Sigmoid colon (tissue), 7 donors: ENCODE data around the gene CAP2. TPM values are rescaled to one million over a fixed set of nuclear protein-coding genes. Genes with fewer than 3 reads are reported as not detected.

Experiments used
- DNase-seq: peaks from one replicate; pipeline ENCODE4 v3.0.0-alpha.2; 2019
- H3K27ac ChIP-seq, 4 donors: fragments of 200-600 bp; sonication (generic); one replicate each; pipeline ENCODE4 v1.5.1; 2016 to 2019; ENCODE audit warnings: mild to moderate bottlenecking in 1 of 4
- H3K27me3 ChIP-seq, 3 donors: fragments of 200-600 bp; sonication (generic); one replicate each; pipeline ENCODE4 v1.5.1; 2019; ENCODE audit warnings: mild to moderate bottlenecking in 1 of 3
- H3K36me3 ChIP-seq, 4 donors: fragments of 200-600 bp; sonication (generic); one replicate each; pipeline ENCODE4 v1.5.1; 2016 to 2019
- H3K4me1 ChIP-seq, 4 donors: fragments of 200-600 bp; sonication (generic); one replicate each; pipeline ENCODE4 v1.5.1; 2017 to 2019
- H3K4me3 ChIP-seq, 4 donors: fragments of 200-600 bp; sonication (generic); one replicate each; pipeline ENCODE4 v1.5.1; 2017 to 2019; ENCODE audit warnings: mild to moderate bottlenecking in 2 of 4, moderate library complexity in 1 of 4
- H3K9me3 ChIP-seq, 4 donors: fragments of 200-600 bp in 3 of 4; sonication (generic) in 3 of 4; one replicate each; pipeline versions ENCODE4 v1.5.1 to v1.6.1; 2013 to 2019
- EP300 ChIP-seq, 4 donors: sonication (generic); formaldehyde crosslinking; IDR thresholded peaks; one replicate each; pipeline ENCODE4 v1.6.1; 2017; ENCODE audit warnings: antibody characterized with exemption in 4 of 4
- POLR2A ChIP-seq, 2 donors: fragments of 450-650 bp; IDR thresholded peaks; one replicate each; pipeline ENCODE4 v1.6.1; 2016; ENCODE audit warnings: antibody characterized with exemption in 2 of 2, mild to moderate bottlenecking in 2 of 2, moderate library complexity in 2 of 2
- POLR2AphosphoS5 ChIP-seq, 4 donors: sonication (generic); formaldehyde crosslinking; IDR thresholded peaks; one replicate each; pipeline ENCODE4 v1.6.1; 2017; ENCODE audit warnings: antibody characterized with exemption in 4 of 4
- WGBS, 2 donors: extraction: QIAGEN DNeasy Blood & Tissue Kit; methylation state at CpG; one replicate each; pipeline ENCODE4 v1.1.7; 2013; 5-methylcytosine and 5-hydroxymethylcytosine counted together
- intact Hi-C: fragments of 100-400 bp; cut with DNase I; formaldehyde crosslinking; loops from one replicate; pipeline ENCODE4 v1.15.1; 2023
- polyA plus RNA-seq, 3 donors: library from polyadenylated mRNA; stranded (reverse); fragments of 200-250 nt; gene quantifications; one replicate each; pipeline ENCODE4 v1.2.3, GENCODE V29; 2013
- total RNA-seq, 4 donors: library from RNA; depleted of rRNA; stranded (reverse); fragments of >200 nt; gene quantifications; one replicate each; pipeline ENCODE4 v1.1.0, GENCODE V29; 2016
- TF ChIP-seq, protein P1 (sequence below), 4 experiments: fragments of 450-650 bp in 3 of 4; fragments of 200-600 bp in 1 of 4; IDR thresholded peaks; one replicate each; pipeline ENCODE4 v1.5.1; 2016 to 2019; ENCODE audit warnings: antibody characterized with exemption in 4 of 4, mild to moderate bottlenecking in 3 of 4, moderate library complexity in 2 of 4
- donor health status: healthy with polysubstance abuse.
- donor health status: Bipolar disorder and iron deficiency.
- donor health status: healthy.

Gene CAP2
- total and polyA plus RNA-seq, 7 donors, result 0.92 to 67.1 (median 48.3) TPM

DNA sequence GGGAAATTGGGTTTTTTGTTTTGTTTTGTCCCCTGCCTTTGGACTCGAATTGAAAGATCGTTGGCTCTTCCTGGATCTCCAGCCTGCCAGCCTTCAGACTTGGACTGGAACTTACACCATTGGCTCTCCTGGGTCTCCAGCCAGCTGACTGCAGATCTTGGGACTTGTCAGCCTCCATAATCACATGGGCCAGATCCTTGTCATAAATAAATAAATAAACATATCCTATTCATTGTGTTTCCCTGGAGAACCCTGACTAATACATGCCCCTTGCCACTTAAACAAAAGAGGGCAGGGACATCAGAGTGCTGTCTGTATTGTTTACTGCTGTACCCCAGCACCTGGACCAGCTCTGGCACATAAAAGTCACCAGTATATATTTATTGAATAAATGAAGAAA, 101.5 kb downstream of the CAP2 start:
- intact Hi-C loops, result no loop called here
- DNase-seq, result no peak
- no peak overlapping the region for H3K4me3 ChIP-seq
- WGBS, 2 donors, result 90 to 93% methylated on average over 2 of the region's 2 CpGs
- no peaks in the 10 kb centered on the region for H3K9me3 ChIP-seq
- no peaks in the 10 kb centered on the region for H3K36me3 ChIP-seq
- peaks cover 0 to 78% (median 65%) of the 10 kb centered on the region in 4 donors for H3K4me1 ChIP-seq
- no peaks in the 10 kb centered on the region for H3K27me3 ChIP-seq
- TF ChIP-seq POLR2AphosphoS5 (IDR thresholded peaks at IDR 0.05), result no peak
- TF ChIP-seq POLR2A (IDR thresholded peaks at IDR 0.05), result no peak
- no peak for TF ChIP-seq EP300 (IDR thresholded peaks at IDR 0.05)
- TF ChIP-seq, protein P1, sequence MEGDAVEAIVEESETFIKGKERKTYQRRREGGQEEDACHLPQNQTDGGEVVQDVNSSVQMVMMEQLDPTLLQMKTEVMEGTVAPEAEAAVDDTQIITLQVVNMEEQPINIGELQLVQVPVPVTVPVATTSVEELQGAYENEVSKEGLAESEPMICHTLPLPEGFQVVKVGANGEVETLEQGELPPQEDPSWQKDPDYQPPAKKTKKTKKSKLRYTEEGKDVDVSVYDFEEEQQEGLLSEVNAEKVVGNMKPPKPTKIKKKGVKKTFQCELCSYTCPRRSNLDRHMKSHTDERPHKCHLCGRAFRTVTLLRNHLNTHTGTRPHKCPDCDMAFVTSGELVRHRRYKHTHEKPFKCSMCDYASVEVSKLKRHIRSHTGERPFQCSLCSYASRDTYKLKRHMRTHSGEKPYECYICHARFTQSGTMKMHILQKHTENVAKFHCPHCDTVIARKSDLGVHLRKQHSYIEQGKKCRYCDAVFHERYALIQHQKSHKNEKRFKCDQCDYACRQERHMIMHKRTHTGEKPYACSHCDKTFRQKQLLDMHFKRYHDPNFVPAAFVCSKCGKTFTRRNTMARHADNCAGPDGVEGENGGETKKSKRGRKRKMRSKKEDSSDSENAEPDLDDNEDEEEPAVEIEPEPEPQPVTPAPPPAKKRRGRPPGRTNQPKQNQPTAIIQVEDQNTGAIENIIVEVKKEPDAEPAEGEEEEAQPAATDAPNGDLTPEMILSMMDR (IDR thresholded peaks at IDR 0.05), result no peak
- H3K27ac ChIP-seq, result peak overlapping the region in 3 of 4 donors; percentile 80 to 87 (median 82)

DNA sequence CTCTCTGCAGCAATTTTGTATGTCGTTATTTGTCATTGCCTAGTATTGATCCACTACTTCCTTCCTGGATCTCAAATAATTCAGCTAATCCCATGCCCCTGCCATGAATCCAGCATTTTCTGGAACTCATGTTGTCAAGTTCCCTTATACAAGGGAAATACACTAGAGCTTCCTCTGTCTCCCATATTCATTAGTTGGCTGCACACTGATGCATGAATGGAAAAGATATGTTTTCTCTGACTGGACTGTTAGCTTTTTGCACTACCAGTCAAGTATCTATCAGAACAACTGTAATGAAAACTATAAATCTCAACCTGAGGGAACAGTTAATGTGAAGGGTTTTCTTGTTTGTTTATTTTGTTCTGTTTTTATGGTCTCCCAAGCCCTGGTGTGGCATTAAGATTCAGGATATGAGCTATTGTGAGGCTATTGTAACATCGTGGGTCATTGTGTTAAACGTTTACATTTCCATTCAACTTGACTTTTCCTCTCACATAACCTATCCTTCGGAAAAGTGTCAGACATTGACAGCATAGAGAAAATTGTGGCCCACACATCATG, 104.2 kb downstream of the CAP2 start:
- Histone ChIP-seq H3K36me3 (no peaks in the 10 kb centered on the region), H3K9me3 (no peaks in the 10 kb centered on the region), H3K4me3 (no peak overlapping the region), H3K27me3 (no peaks in the 10 kb centered on the region), H3K27ac (peak overlapping the region in 3 of 4 donors; percentile 80 to 87 (median 82)), H3K4me1 (peaks cover 0 to 61% (median 54%) of the 10 kb centered on the region in 4 donors)
- no peak for TF ChIP-seq POLR2A (IDR thresholded peaks at IDR 0.05)
- no peak for TF ChIP-seq EP300 (IDR thresholded peaks at IDR 0.05)
- TF ChIP-seq POLR2AphosphoS5 (IDR thresholded peaks at IDR 0.05), result no peak
- TF ChIP-seq, protein P1 (IDR thresholded peaks at IDR 0.05), result no peak
- DNase-seq, result no peak
- intact Hi-C loops, result no loop called here
- WGBS, 2 donors, result 38 to 60% methylated on average over 4 of the region's 4 CpGs

DNA sequence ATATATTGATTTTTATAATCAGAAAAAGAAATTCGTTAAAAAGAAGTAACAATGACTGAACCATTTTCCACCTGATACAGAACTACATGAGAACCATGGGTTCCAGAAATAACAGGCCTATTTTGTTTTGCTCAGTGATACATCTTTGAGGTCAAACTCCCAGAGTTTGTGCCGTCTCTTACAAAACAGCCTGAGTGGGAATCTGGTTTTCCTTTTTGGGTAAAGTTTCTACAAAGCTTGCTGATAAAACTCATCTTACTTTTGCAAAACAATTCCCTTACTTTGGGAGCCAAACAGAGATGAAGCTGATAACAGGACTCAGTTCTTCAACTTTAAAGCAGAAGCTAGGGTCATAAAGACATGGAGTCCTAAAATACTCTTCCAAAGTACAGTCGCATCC, 108.0 kb downstream of the CAP2 start:
- H3K27ac ChIP-seq, result peak overlapping the region in 3 of 4 donors; percentile 37 to 78 (median 73)
- intact Hi-C loops, result no loop called here
- DNase-seq, result no peak

DNA sequence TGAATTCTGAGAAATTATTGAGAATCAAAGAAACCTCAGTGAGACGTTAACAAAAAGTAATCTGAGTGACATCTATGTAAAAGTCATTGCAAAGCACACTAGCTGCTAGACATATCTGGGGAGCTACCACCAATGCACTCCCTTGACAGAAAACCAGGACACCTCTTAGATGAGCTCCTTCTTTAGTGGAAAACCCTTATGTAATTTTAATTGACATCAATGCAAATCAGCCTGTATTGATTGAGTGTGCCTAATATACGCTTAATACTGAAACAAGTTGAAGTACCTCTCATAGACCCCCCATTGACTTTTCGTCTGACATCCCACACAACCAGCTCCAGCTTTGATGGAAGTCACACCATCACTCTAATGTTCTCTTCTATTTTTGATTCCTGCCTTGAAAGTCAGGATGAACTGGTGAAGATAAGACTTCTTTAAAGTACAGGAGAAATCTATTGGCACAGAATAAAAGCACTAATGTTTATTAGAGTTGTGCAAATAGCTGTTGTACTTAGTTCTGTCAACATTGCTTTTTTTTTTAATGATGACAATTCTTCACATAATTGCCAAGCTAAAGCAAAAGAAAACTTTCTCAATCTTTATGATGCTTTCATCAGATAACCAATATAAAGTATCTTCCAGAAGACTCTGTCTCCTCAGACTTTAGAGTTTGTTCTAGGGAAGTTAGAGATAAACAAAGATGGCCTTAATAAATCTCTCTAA, 108.7 kb downstream of the CAP2 start:
- WGBS, 2 donors, result 91 to 92% methylated on average over 3 of the region's 3 CpGs
- H3K27ac ChIP-seq, result peak overlapping the region in 3 of 4 donors; percentile 37 to 78 (median 73)
- peaks cover 0 to 5% (median 0%) of the 10 kb centered on the region in 4 donors for H3K36me3 ChIP-seq
- no peaks in the 10 kb centered on the region for H3K9me3 ChIP-seq
- H3K27me3 ChIP-seq, result no peaks in the 10 kb centered on the region
- intact Hi-C loops, result no loop called here
- H3K4me3 ChIP-seq, result no peak overlapping the region
- TF ChIP-seq EP300 (IDR thresholded peaks at IDR 0.05) (no peak), POLR2AphosphoS5 (IDR thresholded peaks at IDR 0.05) (no peak), POLR2A (IDR thresholded peaks at IDR 0.05) (no peak)
- TF ChIP-seq, protein P1 (IDR thresholded peaks at IDR 0.05), result no peak
- peaks cover 0 to 46% (median 38%) of the 10 kb centered on the region in 4 donors for H3K4me1 ChIP-seq
- DNase-seq, result no peak

More for the DNA sequence above, 108.0 kb downstream of the CAP2 start:
- Histone ChIP-seq H3K9me3 (no peaks in the 10 kb centered on the region), H3K27me3 (no peaks in the 10 kb centered on the region), H3K36me3 (no peaks in the 10 kb centered on the region), H3K4me3 (no peak overlapping the region), H3K4me1 (peaks cover 0 to 50% (median 42%) of the 10 kb centered on the region in 4 donors)
- no peak for TF ChIP-seq POLR2A (IDR thresholded peaks at IDR 0.05)
- no peak for TF ChIP-seq POLR2AphosphoS5 (IDR thresholded peaks at IDR 0.05)
- TF ChIP-seq EP300 (IDR thresholded peaks at IDR 0.05), result no peak
- TF ChIP-seq, protein P1 (IDR thresholded peaks at IDR 0.05), result no peak
- 88 to 92% methylated on average over 3 of the region's 3 CpGs for WGBS, 2 donors
